Chondrocyte (in vitro differentiated cells): ENCODE measurements around the gene INVS. TPM values are rescaled to one million over a fixed set of nuclear protein-coding genes. Genes with fewer than 3 reads are reported as not detected.
A peak's percentile ranks its signal among the peaks of the same experiment; 100 is the strongest.

Experiments
- DNase-seq: peaks from one replicate; pipeline ENCODE4 v3.0.0; 2021; ENCODE audit warnings: mixed read lengths, low spot score
- H3K27ac Mint-ChIP-seq: one replicate; pipeline ENCODE4 v1.8.0; 2021; ENCODE audit warnings: mild to moderate bottlenecking, moderate library complexity, mixed read lengths; ENCODE audit not compliant: unreplicated experiment
- H3K27me3 Mint-ChIP-seq: 2 replicates; pipeline ENCODE4 v1.8.0; 2021; ENCODE audit warnings: low read depth, mixed read lengths
- H3K36me3 Mint-ChIP-seq: 2 replicates; pipeline ENCODE4 v1.8.0; 2021; ENCODE audit warnings: low read depth, mixed read lengths
- H3K4me1 Mint-ChIP-seq: 2 replicates; pipeline ENCODE4 v1.8.0; 2021; ENCODE audit warnings: low read depth, mild to moderate bottlenecking, mixed read lengths
- H3K4me3 Mint-ChIP-seq: one replicate; pipeline ENCODE4 v1.8.0; 2021; ENCODE audit warnings: mild to moderate bottlenecking, moderate library complexity, mixed read lengths; ENCODE audit not compliant: unreplicated experiment
- H3K9me3 Mint-ChIP-seq: 2 replicates; pipeline ENCODE4 v1.8.0; 2021; ENCODE audit warnings: low read depth, mixed read lengths
- total RNA-seq: library from RNA; stranded (reverse); gene quantifications from 3 replicates; pipeline ENCODE4 v1.2.1, GENCODE V29; 2021
- TF ChIP-seq, protein P1 (sequence below): fragments of 200-600 bp; sonication (generic); IDR thresholded peaks from 2 replicates; pipeline ENCODE4 v1.5.0; 2021; ENCODE audit warnings: antibody characterized with exemption, mild to moderate bottlenecking, moderate library complexity

The INVS gene
- total RNA-seq, 1 donor from 2014 or later, result 16.0 TPM

DNA sequence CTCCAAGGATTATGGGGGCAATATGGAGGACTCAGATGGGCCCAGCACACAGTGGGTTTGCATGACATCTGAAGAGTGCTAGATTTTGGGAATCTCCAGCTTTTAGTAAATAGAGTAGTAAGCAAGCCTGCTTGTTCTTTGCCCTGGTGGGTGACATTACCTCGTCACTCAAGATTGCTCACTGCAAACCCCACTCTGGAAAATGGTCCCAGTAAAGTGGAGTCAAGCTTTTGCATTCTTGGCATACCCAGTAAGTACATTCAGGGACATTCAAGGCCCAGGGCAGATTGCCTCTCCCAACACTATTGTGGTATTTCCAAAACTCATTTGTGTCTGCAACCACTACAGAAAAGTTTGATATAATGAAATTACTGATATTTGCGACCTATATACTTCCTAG is 118.5 kb downstream of the INVS start:
- Mint-ChIP-seq H3K27me3 (no peaks in the 10 kb centered on the region), H3K27ac (no peak overlapping the region), H3K4me3 (no peak overlapping the region), H3K36me3 (peaks cover 7% of the 10 kb centered on the region), H3K4me1 (peaks cover 9% of the 10 kb centered on the region), H3K9me3 (no peaks in the 10 kb centered on the region)
- TF ChIP-seq, protein P1, sequence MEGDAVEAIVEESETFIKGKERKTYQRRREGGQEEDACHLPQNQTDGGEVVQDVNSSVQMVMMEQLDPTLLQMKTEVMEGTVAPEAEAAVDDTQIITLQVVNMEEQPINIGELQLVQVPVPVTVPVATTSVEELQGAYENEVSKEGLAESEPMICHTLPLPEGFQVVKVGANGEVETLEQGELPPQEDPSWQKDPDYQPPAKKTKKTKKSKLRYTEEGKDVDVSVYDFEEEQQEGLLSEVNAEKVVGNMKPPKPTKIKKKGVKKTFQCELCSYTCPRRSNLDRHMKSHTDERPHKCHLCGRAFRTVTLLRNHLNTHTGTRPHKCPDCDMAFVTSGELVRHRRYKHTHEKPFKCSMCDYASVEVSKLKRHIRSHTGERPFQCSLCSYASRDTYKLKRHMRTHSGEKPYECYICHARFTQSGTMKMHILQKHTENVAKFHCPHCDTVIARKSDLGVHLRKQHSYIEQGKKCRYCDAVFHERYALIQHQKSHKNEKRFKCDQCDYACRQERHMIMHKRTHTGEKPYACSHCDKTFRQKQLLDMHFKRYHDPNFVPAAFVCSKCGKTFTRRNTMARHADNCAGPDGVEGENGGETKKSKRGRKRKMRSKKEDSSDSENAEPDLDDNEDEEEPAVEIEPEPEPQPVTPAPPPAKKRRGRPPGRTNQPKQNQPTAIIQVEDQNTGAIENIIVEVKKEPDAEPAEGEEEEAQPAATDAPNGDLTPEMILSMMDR, result no peak
- no peak for DNase-seq

DNA sequence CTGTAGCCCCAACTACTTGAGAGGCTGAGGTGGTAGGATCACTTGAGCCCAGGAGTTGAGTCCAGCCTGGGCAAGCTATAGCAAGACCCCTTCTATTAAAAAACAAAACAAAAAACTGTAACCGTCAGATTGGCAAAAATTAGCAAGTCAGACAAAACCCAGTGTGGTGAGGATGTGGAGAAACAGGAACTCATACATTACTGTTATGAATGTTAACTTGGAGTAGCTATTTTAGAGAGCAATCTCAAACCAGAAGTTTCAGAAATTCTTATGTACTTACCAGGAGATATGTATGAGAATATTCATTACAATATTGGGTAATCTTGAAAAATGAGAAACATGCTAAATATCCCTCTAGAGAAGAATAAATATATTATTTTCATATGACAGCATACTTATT is 120.3 kb downstream of the INVS start:
- Mint-ChIP-seq H3K4me3 (no peak overlapping the region), H3K27me3 (no peaks in the 10 kb centered on the region), H3K36me3 (peaks cover 5% of the 10 kb centered on the region), H3K27ac (no peak overlapping the region), H3K4me1 (peaks cover 2% of the 10 kb centered on the region), H3K9me3 (no peaks in the 10 kb centered on the region)
- TF ChIP-seq, protein P1, result no peak
- DNase-seq, result no peak

DNA sequence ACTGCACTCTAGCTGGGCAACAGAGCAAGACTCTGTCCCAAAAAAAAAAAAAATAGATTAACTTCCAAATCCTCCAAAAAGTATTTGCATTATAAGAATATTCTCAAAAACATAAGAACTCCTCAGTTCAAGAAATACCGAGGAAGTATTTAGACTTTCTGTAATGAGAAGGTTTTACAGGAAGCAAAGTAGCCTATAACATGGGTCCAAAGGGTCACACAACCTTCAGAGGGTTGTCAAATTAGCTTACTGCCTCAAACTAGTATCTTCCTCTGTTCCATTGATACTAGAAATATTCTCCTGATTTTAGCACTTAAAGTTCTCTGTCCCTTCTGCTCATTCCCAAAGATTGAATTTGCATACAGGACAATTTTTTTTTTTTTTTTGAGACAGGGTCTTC is 121.9 kb downstream of the INVS start:
- no peaks in the 10 kb centered on the region for H3K36me3 Mint-ChIP-seq
- TF ChIP-seq, protein P1, result no peak
- H3K9me3 Mint-ChIP-seq, result no peaks in the 10 kb centered on the region
- no peak overlapping the region for H3K27ac Mint-ChIP-seq
- no peak for DNase-seq
- H3K27me3 Mint-ChIP-seq, result no peaks in the 10 kb centered on the region
- H3K4me3 Mint-ChIP-seq, result no peak overlapping the region
- peaks cover 2% of the 10 kb centered on the region for H3K4me1 Mint-ChIP-seq

DNA sequence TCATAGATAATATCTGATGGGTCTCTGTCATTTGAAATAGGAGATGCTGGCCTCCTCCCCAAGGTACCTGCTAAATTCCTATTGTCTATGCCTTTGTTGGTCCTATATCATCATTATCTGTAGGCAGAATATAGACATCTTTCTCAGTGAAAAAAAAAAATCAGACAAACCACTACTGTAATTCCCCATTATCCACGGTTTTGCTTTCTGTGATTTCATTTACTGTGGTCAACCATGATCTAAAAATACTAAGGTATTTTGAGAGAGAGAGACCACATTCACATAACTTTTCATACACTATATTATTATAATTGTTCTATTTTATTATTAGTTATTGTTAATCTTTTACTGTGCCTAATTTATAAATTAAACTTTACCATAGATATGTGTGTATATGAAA is 122.5 kb downstream of the INVS start:
- TF ChIP-seq, protein P1, result no peak
- H3K36me3 Mint-ChIP-seq, result peaks cover 2% of the 10 kb centered on the region
- H3K9me3 Mint-ChIP-seq, result no peaks in the 10 kb centered on the region
- H3K4me3 Mint-ChIP-seq, result no peak overlapping the region
- H3K4me1 Mint-ChIP-seq, result peaks cover 2% of the 10 kb centered on the region
- H3K27me3 Mint-ChIP-seq, result no peaks in the 10 kb centered on the region
- no peak for DNase-seq
- no peak overlapping the region for H3K27ac Mint-ChIP-seq

DNA sequence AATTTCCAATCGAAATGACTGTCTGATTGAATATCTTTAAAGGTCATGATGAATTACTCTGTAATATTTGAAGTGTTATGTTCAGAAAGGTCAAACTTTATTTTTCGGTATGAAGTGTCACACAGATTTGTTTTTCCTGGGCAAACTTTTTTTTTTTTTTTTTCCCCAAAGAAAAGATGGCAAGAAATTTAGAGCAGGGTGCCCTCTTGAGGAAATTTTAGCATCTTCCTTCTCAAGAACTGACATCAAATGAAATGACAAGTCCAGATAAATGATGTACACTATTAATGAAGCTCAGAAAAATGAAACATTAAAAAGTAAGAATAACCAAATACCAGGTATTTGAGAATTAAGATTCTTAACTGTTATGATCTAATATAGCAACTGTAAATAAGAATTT is 123.6 kb downstream of the INVS start:
- Mint-ChIP-seq H3K9me3 (no peaks in the 10 kb centered on the region), H3K36me3 (peaks cover 2% of the 10 kb centered on the region), H3K27ac (peak overlapping the region; percentile 34), H3K4me1 (peaks cover 2% of the 10 kb centered on the region), H3K4me3 (no peak overlapping the region), H3K27me3 (no peaks in the 10 kb centered on the region)
- DNase-seq, result no peak
- TF ChIP-seq, protein P1, result peak; percentile 88
